Fibroblast of peridontal ligament (primary cell): ENCODE results near the gene ZNF512.
"Not testable (repeated sequence)": the region's sequence is repeated elsewhere in the genome, so short reads cannot be mapped to it uniquely, and the experiment has no call there.

Experiments used
- DNase-seq: peaks from one replicate; pipeline ENCODE4 v3.0.0-alpha.2; 2010; ENCODE audit errors: extremely low read depth

The ZNF512 gene

GRCh38 chr2:27582129-27582694 lies 630 bp upstream of the ZNF512 start:
- no peak for DNase-seq

GRCh38 chr2:27583390-27583915 lies 611 bp downstream of the ZNF512 start:
- DNase-seq = peak; percentile 27

GRCh38 chr2:27584597-27584996 lies 1.8 kb downstream of the ZNF512 start:
- DNase-seq = no peak

- no peak for DNase-seq
These were observed 4.2 kb downstream of the ZNF512 start for GRCh38 chr2:27587025-27587424.

GRCh38 chr2:27588308-27588707 lies 5.5 kb downstream of the ZNF512 start:
- DNase-seq = no peak

GRCh38 chr2:27591745-27592144 lies 8.9 kb downstream of the ZNF512 start:
- peak; percentile 50 for DNase-seq

GRCh38 chr2:27593240-27593639 lies 10.4 kb downstream of the ZNF512 start:
- no peak for DNase-seq

- not testable (repeated sequence) for DNase-seq
These were observed 11.3 kb downstream of the ZNF512 start for GRCh38 chr2:27594020-27594703.

- not testable (repeated sequence) for DNase-seq
These were observed 12.6 kb downstream of the ZNF512 start for GRCh38 chr2:27595412-27595811.

- no peak for DNase-seq
These were observed 13.8 kb downstream of the ZNF512 start for GRCh38 chr2:27596627-27597026.

- DNase-seq = no peak
These were observed 23.8 kb downstream of the ZNF512 start for GRCh38 chr2:27606611-27607010.

GRCh38 chr2:27613985-27614384 lies 31.1 kb downstream of the ZNF512 start:
- no peak for DNase-seq

- DNase-seq = no peak
These were observed 32.5 kb downstream of the ZNF512 start for GRCh38 chr2:27615316-27615715.

GRCh38 chr2:27621524-27621923 lies 38.7 kb downstream of the ZNF512 start:
- DNase-seq = no peak

GRCh38 chr2:27622921-27623384 lies 40.1 kb downstream of the ZNF512 start:
- DNase-seq = peak; percentile 78

- DNase-seq = no peak
These were observed 42.1 kb downstream of the ZNF512 start for GRCh38 chr2:27624943-27625342.

GRCh38 chr2:27626323-27626722 lies 43.5 kb downstream of the ZNF512 start:
- not testable (repeated sequence) for DNase-seq

GRCh38 chr2:27626921-27627320 lies 44.1 kb downstream of the ZNF512 start:
- not testable (repeated sequence) for DNase-seq

- peak; percentile 81 for DNase-seq
These were observed 45.3 kb downstream of the ZNF512 start for GRCh38 chr2:27627963-27628766.

GRCh38 chr2:27628767-27629709 lies 46.2 kb downstream of the ZNF512 start, which contains the start of the genes CCDC121 and GPN1:
Gene CCDC121 (minus strand): TSS chr2:27629012. CDS start chr2:27627799, 1,213 bp downstream.
Gene GPN1 (plus strand): TSS chr2:27629050. CDS start chr2:27629059, 9 bp downstream.
- DNase-seq = peak; percentile 91

- DNase-seq = not testable (repeated sequence)
These were observed 47.4 kb downstream of the ZNF512 start for GRCh38 chr2:27630257-27630656.
